ENCODE measurements around the gene RNU6-8.

Gene RNU6-8

DNA sequence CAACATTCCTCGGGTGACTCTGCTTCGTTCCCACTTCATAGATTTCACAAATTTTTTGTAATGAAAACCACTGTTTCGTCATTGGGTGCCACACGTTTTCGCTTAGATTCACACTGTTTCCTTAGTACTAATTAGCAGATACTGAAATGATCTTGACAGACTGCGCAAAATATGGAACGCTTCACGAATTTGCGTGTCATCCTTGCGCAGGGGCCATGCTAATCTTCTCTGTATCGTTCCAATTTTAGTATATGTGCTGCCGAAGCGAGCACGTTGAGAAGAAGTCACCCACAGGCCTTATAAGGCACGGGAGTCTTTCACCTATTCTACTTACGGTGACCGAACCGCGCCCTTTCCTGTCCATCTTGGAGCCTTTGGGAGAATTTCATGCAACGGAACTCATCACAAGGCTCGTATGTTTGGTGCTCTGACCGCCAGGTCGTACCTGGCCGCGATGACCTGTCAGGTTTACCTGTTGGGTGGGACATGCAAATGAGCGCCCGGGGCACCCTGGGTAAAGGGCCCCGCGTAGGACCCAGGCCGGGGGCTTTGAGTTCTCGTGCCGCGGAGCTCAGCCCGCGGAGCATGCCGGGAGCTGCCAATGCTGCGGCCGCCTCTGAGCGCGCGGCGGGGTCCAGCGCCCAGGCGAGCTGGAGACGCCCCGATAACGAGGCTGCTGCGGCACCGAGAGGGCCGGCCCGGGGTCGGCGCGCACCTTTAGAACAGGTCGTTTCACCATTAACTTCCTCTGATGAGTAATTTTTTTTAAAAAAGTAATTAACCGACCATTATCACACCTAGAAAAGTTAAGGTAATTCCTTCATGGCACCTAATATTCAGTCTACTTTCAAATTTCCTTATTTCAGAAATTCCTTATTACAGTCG, at the start of gene RNU6-8:
Gene RNU6-8, minus strand, starts transcription at position 272 of the 885 bp plus-strand sequence.
- peak; percentile 42 to 95 (median 78) for DNase-seq

DNA sequence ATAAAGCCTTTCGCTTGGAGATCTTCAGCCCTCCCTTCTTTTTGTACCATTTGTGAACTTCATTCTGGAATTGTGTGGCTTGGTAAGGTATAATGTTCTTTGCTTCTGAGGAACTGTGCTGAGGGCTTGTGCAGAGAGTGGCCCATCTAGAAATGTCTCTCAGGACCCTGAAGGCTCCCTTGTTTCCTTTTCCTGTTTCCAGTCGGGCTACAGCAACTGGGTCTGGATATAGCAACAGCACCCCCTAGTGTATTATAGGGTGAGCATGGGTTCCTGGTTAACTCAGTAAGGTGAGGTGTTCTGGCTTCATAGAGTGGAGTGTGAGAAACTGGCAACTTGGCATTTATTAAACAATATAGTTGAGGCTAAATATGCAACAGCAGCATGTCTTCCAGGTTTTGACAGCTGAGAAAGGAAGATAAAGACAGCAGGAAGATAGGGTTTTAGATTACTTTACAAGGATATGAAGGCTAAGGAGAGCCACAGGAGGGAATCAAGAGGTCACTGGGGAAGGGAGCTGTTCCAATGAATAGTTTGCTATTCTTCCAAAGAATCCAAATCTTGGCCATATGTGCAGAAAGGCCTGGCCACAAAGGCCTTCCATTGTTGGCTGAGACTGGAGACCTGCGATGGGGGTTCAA, 49.1 kb upstream of the RNU6-8 start:
- DNase-seq: peak in 35 of 51 donors; percentile 3 to 87 (median 25)

DNA sequence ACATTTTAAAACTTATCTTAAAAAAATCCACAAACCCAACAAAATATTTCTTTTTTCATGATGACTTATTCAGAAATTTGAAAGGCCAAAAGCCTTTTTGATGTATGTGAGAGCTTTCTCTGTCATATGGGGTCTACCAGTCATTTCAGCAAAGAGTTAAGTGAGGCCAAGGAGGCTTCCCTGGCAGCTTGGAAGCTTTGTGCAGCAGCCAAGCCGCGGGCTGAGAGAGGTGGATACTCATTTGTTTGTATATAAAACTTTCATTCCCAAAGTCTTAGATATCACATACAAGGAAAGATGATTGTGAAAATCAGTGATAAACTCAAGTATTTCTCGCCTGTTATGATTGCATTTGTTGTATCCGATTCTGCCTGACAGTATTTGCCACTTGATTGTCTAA, 48.5 kb upstream of the RNU6-8 start:
- no peak for DNase-seq

DNA sequence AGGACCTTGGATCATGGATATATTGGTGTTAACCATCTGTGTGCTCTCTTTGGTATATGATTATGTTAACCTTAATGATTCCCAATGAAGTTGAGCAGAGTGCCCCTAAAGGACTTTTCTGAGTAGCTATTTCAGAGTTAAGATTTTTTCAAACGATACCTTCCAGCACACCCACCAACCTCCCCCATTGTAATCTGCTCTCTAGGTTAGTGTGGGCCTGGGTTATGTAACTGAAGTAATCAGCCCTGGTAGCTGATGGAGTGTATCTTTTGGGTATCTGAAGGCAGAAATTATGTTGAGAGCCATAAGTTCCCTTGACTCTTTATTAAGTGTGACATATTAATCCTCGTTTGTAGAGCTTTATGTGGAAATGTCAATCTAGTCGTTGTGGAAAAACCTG, 47.6 kb upstream of the RNU6-8 start:
- DNase-seq: no peak

DNA sequence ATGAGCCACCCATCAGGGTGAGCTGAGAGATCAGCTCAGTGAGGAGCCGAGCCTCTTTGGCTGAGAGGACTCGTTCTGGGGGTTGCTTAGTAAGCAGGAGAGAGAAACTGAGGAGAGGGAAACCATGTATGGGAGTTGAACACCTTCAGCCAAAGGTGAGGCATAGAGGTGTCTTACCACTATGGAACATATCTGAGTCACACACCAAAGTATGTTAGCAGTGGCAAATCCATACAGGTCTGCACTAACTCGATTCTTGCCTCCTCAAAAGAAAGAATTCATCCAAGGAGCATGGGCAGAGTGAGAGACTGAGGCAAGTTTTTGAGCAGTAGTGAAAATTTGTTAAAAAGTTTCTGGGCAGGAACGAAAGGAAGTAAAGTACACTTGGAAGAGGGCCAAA, 46.7 kb upstream of the RNU6-8 start:
- DNase-seq: no peak

DNA sequence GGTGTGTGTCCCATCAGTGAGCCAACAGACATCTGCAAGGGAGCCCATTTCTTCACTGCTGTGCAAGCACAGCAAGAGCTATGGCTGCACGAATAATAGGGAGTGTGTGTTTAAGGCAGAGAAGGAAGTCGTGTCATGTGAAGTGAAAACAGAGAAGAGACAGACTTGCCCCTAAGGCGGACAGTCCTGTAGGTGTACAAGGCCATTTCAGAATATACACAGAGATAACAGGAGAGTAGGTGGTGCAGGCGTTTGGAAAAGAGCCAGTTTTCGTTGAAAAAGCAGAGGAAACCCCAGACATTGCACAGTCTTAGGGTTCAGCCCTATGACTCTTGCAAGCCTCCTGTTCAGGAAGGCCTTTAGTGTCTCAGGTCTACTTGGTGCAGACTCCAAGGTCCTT, 46.3 kb upstream of the RNU6-8 start:
- no peak for DNase-seq

DNA sequence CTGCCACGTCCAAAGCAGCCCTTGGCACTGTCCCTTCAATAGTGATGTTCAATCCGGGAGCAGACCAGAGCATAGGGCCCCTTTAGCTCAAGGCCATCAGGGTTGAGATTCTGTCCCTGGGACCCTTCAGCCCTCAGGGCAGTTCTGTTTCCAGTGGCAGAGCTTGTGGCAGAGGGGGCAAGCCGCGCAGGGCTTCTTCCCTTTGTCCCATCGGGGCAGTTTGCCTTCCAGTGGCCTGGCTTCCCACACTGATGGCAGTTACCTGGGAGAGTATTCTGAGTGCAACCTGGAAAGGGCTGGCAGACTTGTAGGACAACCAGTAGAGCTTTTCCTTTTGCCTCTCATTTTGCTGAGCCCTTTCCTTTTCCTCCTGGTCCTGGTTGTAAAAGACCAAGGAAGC, 43.7 kb upstream of the RNU6-8 start:
- no peak for DNase-seq

DNA sequence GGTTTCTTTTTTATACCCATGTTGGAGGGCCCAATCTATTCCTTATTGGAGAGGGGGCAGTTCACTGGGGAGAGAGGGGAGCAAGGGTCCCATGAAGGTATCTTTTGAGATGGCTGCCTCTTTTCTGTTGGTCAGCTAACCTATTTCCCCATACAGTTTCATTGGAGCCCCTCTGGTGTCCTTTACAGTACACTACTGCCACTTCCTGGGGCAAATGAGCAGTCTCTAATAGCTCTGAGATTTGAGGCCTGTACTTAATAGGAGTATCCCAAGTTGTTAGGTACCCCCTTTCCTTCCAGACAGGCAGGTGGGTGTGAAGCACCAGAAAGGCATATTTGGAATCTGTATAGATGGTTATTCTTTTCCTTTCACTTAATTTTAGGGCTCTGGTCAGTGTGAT, 41.3 kb upstream of the RNU6-8 start:
- DNase-seq: no peak

DNA sequence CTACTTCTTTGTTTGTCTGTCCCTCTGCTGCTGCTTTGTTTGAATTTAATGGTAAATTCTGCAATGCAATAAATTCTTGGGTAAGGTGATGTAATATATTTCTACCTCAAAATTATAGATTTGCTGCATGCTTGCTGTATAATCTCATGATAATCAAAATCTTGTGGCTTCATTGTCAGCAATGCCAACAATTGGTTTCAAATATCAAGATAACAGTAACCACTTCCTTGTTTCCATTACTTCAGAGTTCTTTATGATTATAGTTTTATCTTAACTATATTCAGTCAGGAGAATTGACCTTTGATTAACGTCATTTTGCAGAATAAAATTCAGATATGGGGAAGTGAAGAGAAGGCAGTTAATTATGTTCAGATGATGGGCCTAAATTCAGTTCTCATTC, 30.2 kb upstream of the RNU6-8 start:
- no peak for DNase-seq

DNA sequence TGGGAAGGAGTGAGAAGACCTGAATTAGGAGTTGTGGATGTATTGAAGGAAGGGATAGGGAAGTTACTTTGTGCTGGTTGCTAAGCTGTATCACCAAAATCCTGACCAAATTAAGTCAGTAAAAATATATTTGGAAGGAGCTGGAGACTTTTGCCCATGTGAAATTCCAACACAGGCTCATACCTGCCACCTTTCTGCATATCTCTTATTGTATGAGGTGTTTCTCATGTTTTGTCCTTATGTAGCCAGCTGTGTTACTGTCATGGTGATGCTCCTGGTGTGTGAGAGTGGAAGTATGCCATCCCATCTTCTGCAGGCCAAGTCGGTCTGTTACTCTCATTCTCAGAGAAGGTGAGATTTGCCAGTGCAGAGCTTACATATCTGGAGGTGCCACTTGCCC, 29.4 kb upstream of the RNU6-8 start:
- no peak for DNase-seq

DNA sequence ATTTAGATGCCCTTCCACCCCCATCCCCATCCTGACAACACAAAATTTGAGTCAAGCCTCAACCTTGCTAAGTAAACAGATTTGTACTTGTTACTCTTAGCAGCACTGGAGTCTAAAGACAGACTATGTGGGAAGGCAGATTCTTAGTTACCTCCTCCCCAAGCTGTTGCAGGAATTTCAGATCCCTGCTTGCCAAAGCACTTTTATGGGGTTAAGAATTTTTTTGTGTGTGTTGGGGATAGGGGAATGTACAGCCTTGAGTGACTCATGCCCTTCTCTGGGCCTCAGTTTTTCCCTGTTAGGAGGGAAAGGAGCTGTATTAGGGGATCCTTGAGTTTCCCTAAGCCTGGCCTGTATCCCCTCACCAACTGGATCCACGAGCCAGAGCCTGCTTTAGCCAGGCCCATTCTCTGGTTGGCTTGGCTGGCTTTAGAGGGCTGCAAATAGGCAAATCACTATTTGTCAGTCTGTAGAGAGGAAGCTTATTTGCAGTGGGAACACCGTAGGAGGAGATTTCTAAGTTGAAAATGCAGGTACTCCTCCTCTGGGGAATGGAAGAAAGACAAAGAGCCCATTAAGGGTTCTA, 27.7 kb upstream of the RNU6-8 start:
- DNase-seq: no peak

DNA sequence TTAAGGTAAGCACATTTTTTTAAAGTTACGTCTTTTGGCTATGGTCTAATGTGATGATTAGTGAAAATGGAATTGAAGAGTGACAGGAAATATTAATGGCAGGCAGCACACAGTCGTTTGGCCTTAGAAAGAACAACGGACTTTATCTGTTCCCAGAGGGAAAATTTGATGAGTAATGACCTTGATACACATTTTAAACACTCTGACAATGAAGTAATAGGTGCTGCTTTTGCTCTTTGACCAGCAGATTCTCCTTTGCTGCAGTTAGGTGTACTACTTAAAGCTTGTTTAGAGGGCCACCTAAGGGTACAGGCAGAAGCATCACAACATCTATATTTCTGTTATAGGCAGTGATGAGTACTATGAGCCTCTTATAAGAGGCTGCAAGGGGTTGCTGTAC, 27.1 kb upstream of the RNU6-8 start:
- DNase-seq: no peak

DNA sequence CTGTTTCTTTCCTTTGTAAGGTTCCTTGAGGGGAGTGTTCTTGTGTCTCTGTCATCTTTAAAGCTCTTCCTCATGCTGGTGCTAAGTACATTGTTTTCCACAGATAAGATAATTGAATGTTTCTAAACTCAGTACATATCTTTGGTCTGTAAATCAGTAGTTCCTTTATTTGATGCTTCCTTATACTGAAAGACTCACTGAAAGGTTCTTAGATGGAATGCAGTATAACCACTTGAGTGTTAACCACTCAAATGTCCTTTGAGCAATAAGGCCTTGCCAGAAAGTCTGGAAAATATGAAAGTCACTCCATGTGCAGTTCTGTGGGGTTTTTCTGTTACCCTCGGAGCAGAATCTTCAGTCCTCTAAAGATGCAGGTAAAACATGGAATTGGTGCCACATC, 23.0 kb upstream of the RNU6-8 start:
- DNase-seq: no peak

DNA sequence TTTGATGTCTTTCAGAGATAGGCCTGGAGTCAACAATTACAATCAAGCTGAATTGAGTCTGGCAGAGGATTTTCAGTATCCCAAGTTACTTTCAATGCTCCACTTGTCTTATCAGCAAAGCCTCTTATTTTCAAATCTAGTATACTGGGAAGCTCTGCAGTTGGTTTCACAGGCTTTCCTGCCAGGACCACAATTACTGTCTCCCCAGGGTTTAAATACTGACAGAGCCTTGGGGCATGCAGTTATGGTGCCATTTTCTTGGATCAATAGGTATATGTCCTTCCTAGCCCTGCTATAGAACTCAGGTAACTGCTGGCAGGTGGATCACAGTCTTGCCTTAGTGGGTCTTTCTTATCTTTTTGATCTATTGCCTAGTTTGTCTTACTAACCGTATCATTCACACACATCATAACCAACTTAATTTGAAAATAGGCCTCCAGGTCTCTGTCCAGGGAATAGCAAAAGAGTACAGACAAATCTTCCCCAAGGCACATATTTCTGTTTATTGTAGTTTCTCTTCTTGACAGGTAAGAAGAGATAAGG, 22.4 kb upstream of the RNU6-8 start:
- no peak for DNase-seq

DNA sequence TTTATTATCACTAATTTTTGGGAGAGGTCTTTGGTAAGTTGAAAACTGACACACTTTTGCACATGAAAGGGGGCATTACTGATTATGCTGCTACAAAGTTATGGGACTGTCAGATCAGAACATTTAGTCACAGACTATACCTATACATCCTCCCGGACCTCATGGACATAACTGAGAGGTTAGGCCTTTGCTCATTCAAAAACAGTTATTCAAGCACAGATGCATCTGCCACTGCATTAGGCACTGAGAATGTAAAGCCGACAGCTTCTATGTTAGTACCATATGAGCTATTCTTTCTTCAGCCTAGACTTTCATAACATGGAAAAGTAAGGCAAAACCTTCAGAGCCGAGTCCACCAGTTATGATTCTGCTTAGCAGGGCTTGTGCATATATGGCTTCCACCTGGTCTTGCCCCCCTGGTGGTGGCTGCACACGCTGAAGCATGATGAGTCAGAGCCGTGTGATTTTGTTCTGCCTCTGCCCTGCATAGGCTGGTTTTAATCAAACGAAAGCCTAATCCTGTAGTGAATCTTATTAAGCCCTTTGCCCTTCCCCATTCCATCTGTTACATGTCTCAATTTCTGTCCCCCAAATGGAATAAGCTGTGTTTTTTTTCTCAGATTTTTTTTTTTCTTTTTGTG, 21.8 kb upstream of the RNU6-8 start:
- DNase-seq: peak in 12 of 51 donors; percentile 1 to 32 (median 8)

DNA sequence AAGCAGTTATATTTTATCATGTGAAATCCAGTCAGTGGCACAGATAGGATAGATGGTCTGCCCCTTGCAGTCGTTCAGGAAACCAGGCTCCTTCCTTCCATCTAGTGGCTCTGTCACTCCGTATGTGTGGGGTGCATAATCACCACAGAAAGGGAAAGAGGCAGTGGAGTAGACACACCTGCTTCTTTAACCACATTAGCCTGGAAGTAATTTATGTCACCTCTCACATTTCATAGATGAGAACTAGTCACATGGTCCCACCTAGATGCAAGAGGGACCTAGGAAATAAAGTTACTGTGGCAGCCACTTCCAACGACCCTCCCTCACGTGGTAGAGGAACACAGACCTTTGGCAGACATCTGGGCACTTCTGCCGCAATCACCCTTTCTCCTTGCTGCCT, 14.2 kb upstream of the RNU6-8 start:
- DNase-seq: no peak

DNA sequence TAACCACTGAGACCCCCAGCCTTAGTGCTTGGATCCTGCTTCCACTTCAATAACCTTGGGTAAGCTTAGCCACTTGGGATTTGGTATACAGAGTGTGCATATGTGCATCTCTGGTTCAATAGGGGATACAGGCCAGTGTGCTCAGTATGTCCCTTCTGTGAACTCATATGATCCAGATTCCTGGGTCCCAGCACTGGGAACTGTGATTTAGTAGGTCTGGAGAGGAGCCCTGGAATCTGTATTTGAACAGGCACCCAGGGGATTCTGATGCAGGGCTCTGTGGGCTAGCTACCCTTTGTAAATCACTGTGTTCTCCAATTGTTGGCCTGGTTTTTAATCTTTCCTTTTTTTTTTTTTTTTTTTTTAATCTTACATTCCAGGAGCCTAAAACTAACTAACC, 9.8 kb upstream of the RNU6-8 start:
- DNase-seq: no peak

DNA sequence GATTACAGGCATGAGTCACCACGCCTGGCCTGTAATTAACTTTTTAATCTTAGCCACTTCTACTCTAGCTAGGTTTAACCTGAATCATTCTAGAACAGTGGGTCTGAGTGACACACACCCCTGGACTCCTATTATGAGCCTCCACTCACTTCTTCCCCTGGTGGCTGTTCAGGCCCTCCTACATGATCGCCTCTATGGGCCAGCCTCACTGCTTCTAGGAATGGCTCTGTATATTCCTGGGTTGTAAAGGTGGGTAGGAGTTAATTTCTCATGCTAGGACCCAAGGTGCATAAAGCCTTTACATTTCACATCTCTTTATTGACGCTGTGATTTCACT, 8.0 kb upstream of the RNU6-8 start:
- no peak for DNase-seq

DNA sequence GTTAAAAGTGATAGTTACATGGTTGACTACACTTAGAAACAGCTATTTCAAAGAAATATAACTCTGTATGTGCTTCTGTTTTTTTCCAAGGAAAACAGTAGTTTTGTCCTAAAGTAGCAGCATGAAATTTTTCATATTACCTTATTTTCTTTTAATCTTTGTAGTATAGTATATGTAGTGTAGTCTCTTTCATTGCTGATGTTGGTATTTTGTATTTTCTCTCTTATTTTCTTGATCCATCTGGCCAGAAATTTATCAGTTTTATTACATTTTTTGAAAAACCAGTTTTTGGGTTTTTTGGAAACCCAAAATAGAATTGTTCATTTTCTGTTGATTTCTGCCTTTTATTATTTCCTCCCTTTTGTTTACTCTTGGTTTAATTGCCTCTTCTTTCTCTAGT, 6.4 kb upstream of the RNU6-8 start:
- DNase-seq: no peak

DNA sequence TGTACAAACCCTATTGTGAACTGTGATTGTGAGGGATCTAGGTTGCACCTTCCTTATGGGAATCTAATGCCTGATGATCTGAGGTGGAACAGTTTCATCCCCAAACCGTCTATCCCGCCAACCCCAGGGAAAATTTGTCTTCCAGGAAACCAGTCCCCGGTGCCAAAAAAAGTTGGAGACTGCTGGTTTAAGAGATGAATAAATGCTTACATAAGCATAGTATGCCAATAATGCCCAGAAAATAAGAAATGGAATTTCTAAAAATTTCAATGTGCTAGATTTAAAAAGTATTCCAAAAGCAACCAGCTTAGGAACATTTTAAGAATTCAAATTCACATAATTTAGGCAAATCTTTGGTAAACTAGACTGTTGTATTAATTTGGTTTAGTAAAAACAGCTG, 5.4 kb upstream of the RNU6-8 start:
- no peak for DNase-seq

DNA sequence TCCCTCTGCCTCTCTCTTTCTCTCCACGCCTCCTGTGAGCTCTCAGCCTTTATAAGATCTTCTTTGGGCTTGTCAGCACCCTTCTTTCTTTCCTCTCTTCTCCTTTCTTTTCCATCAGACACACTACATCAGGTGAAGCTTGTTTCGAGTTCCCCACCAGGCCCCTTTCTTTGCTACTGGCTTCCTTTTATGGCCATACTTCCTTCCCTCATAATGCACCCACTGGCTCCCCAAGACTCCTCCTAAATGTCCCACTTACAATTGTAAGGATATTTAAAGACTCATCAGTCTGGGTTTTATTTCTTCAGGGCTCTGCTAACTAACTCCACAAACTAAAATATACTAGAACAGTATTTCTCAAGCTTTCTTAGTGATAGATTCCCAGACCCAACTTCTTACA, 3.5 kb upstream of the RNU6-8 start:
- no peak for DNase-seq

DNA sequence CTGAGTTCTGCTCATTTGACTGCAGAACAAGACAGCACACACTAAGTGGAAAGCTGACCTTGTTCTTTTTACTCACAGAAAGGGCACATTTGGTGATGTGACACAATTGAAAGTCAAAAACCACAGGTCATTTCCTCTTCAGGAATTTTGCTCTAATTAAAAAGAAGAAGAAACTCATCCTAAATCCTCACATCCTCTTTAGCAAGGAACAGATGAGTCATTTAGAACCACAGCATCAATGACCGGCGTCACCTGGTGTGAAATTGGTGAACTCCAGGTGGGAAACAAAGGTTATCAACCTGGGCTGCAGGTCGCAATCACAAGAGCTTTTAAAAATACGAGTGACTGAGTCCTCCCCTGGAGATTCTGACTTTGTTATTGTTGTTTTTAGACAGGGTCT, 2.9 kb upstream of the RNU6-8 start:
- no peak for DNase-seq
